Stimulated activated CD8-positive, alpha-beta memory T cell treated with anti-CD3 and anti-CD28 coated beads, Interleukin-12 subunit alpha, Interleukin-12 subunit beta, amount 100 ng/mL, for 24 hours (primary cell): ENCODE data around the gene FLT3LG.
"Not testable (repeated sequence)": the region's sequence is repeated elsewhere in the genome, so short reads cannot be mapped to it uniquely, and the experiment has no call there.

ENCODE experiments used
- DNase-seq: peaks from one replicate; pipeline ENCODE4 v3.0.0-alpha.2; 2020; ENCODE audit errors: extremely low read depth

Gene FLT3LG

GRCh38 chr19:49461656-49462055 lies 12.4 kb upstream of the FLT3LG start:
- DNase-seq, result no peak

DNA sequence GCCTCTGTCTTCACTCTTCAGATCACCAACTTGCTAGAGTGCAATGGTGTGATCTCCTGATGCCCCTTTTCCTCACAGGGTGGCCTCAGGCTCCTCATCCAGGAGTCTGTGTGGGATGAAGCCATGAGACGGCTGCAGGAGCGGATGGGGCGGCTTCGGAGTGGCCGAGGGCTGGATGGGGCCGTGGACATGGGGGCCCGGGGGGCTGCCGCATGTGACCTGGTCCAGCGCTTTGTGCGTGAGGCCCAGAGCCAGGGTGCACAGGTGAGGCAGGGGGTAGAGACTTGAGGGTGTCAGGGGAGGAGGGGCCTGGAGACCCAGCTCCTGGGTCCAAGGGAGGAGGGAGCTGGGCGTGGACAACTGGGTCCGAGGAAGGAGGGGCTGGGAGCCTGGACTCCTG lies 11.5 kb upstream of the FLT3LG start:
- DNase-seq, result no peak

DNA sequence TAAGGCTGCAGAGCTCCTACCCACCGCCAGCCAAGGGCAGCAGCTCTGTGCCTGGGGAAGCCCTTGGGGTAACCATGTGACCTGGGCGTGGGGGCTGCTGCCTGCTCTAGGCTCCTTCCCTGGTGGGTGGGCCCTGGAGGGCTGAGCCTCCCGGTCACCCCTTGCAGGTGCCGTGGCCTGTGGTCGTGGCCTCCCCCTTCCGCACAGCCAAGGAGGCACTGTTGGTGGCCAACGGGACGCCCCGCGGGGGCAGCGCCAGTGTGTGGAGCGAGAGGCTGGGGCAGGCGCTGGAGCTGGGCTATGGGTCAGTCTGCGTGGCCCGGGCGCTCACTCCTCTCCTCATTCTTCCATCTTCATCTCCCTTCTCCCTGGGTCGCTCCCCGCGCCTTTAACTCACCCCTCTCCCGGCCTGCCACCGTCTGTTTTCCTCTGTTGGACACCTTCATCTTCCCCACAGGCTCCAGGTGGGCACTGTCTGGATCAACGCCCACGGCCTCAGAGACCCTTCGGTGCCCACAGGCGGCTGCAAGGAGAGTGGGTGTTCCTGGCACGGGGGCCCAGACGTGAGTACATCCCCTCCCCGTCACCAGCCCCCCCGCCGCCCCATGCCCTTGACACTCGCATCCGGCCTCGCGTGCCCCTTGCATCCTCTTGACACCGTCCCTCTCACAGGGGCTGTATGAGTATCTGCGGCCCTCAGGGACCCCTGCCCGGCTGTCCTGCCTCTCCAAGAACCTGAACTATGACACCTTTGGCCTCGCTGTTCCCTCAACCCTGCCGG lies 9.9 kb upstream of the FLT3LG start:
- DNase-seq, result no peak

GRCh38 chr19:49465371-49465770 lies 8.6 kb upstream of the FLT3LG start:
- DNase-seq, result no peak

GRCh38 chr19:49468199-49468598 lies 5.8 kb upstream of the FLT3LG start:
- no peak for DNase-seq

- DNase-seq, result no peak
These were observed 5.1 kb upstream of the FLT3LG start for GRCh38 chr19:49468746-49469447.

DNA sequence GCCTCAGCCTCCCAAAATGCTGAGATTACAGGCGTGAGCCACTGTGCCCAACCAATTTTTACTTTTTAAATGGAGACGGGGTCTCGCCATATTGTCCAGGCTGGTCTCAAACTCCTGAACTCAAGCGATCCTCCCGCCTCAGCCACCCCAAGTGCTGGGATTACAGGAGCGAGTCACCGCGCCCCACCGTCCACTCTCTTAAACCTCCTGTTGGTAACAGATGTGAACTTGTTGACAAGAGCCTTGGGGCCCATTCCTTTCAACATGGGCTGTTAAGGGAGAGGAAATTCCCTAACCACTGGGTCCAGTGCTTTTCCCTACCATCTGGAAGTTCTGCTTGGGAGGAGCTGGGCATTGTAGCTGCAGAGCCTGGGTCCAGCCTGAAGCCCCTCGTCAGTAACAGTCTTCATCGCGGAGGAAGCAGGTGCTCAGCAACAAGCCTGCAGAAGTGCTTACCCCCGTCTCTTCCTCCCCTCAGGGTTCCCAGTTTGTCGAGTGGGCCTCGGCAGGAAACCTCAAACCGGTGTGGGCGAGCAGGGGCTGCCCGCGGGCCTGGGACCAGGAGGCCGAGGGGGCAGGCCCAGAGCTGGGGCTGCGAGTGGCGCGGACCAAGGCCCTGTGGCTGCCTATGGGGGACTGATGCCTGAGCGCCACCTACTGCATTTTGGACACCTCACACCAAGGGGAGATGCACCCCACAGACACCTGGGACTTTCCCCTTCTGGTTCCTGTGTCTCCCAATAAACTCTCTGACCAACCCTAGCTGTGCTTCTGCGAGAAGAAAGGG lies 4.0 kb upstream of the FLT3LG start:
- no peak for DNase-seq

GRCh38 chr19:49470615-49470978 lies 3.4 kb upstream of the FLT3LG start:
- no peak for DNase-seq

GRCh38 chr19:49472936-49473335 lies 1.1 kb upstream of the FLT3LG start:
- DNase-seq, result no peak

GRCh38 chr19:49473501-49473867 lies 531 bp upstream of the FLT3LG start:
- DNase-seq, result not testable (repeated sequence)

DNA sequence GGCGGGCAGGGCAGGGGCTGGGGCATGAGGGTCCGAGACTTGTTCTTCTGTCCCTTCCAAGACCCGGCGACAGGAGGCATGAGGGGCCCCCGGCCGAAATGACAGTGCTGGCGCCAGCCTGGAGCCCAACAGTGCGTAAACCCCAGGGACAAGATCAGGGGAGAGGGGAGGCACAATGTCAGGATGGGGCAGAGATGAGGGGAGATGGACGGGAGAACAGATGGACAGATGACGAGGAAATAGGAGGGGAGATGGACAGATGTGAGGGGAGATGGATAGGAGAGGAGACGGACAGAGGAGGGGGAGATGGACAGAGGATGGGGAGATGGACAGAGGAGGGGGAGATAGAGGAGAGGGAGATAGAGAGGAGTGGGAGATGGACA lies 518 bp downstream of the FLT3LG start:
- DNase-seq, result no peak

DNA sequence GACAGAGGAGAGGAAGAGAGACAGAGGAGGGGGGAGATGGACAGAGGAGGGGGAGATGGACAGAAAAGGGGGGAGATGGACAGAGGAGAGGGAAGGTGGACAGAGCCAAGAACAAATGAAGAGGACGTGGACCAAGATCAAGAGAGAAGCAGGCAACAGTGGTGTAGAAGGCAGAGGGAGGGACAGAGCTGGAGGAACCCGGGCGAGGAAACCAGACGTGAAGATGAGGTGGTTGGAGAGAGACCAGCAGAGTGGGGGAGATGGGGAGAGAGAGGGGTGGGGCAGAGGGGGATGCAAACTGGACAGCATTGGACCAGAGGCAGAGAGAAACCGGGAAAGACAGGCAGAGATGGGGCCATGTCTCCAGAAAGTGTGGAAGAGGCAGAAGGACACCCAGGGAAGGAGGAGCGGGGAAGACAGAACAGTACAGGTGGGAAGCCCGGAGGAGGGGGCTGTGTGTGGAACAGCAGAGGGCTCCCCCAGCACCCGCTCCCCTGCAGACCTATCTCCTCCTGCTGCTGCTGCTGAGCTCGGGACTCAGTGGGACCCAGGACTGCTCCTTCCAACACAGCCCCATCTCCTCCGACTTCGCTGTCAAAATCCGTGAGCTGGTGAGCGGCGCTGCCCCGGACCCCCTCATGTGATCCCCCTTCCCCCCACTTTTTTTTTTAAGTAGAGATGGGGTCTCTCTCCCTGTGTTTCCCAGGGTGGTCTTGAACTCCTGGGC lies 1.3 kb downstream of the FLT3LG start:
- no peak for DNase-seq

DNA sequence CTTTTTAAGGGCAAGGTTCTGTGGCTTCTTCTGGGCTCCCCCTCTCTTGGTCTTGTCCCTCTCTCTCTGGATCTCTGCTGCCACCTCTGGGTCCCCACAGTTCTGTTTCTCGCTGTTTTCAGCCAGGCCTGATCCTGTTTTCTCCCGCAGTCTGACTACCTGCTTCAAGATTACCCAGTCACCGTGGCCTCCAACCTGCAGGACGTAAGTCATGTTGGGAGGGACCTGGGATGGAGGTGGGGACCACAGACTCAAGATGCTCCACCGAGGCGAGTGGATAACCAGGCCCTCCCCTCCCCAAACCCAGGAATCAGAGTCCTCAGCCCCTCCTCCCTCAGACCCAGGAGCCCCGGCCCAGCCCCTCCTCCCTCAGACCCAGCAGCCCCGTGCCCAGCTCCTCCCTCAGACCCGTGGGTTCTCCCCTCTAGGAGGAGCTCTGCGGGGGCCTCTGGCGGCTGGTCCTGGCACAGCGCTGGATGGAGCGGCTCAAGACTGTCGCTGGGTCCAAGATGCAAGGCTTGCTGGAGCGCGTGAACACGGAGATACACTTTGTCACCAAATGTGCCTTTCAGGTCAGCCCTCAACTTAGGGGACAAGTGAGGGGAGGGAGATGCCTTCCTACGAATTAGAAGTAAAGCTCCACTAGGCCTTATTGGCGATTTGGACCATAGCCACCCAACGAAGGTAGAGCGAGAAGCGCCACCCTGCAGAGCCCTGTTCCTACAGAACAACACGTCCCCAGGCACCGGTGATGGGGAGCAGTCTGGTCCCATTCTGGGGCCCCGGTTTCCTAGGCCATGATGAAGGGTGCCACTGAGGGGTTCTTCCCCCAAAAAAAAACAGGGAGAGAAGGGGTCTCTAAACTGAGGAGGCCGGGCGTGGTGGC lies 2.2 kb downstream of the FLT3LG start:
- no peak for DNase-seq

- no peak for DNase-seq
These were observed 6.1 kb downstream of the FLT3LG start for GRCh38 chr19:49479975-49480628.

DNA sequence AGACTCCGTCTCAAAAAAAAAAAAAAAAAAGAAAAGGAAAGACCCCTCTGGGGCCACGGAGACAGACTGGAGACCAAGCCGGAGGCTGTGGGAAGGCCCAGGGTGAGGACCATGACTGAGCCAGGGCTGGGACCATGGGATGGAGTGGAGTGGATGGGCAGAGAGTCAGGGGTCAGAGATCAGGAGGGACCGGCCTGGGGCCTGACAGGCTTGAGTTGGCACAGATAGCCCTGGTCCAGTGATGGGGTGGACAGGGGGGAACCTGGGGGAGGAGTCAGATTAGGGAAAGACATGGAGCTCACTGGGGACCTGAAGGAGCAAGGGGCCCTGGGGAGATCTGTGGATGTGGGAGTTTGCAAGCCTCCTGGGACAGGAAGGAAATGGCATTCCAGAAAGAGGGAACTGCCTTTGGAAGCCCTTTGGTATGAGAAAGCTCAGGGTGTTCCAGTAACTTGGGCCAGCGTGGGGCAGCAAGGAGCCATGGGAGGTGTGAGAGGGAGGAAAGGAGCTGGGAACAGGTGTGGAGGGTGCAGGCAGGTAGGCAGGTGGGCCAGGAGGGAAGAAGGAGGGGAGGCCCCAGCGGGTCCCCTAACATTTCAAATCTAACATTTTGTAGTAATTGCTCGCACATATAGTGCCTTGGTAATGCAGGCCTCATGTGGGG lies 7.1 kb downstream of the FLT3LG start:
- DNase-seq, result no peak

GRCh38 chr19:49486232-49486631 lies 12.2 kb downstream of the FLT3LG start:
- DNase-seq, result no peak

DNA sequence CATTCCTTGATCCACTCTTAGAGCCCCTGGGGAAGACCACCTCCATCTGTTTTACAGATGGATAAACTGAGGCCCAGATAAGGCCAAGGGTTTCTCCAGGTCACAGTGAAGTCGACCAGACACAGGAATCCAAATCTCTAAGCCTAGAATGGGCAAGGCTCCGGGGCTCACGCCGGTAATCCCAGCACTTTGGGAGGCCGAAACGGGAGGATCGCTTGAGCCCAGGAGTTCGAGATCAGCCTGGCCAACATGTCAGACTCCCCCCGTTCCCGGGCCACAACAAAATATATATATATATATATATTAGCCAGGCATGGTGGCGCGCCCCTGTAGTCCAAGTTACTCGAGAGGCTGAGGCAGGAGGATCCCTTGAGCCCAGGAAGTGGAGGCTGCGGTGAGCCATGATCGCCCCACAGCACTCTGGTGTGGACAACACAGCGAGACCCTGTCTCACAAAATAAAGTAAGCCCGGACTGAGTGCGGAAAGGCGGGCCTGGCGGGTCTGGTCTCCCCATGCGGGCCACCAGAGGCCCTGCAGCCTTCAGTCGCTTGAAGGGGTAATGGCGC lies 12.8 kb downstream of the FLT3LG start:
- DNase-seq, result no peak

- DNase-seq, result peak; percentile 99
These were observed 13.4 kb downstream of the FLT3LG start, which contains the start of gene RPL13A for GRCh38 chr19:49487277-49488045. TSS of gene RPL13A (plus strand) at chr19:49487608. CDS start at chr19:49487630, 22 bp downstream.
